ENCODE measurements around the gene ATP9A. TPM values are rescaled to one million over a fixed set of nuclear protein-coding genes. Genes with fewer than 3 reads are reported as not detected.
A peak's percentile ranks its signal among the peaks of the same experiment; 100 is the strongest.
"Not testable (repeated sequence)": the region's sequence is repeated elsewhere in the genome, so short reads cannot be mapped to it uniquely, and the experiment has no call there.

The ATP9A gene
- total RNA-seq, 1 experiment from 2014 or later = 31.3 TPM

- CTCF ChIA-PET = interaction anchor here (0.6 kb wide), 2 partner anchors 10 to 53 kb away, joined by 3 to 4 read pairs; no protein-coding TSS in a partner anchor
These were observed 120.3 kb downstream of the ATP9A start for GRCh38 chr20:51647674-51648570.

GRCh38 chr20:51643810-51644209, 124.4 kb downstream of the ATP9A start:
- intact Hi-C loops (cut with micrococcal nuclease); H3K9ac ChIP-seq (ENCODE audit: low read length); ATAC-seq; DNase-seq; H3K4me2 ChIP-seq (ENCODE audit: low read length); H3K27me3 ChIP-seq (ENCODE audit: low read length); H3K79me2 ChIP-seq (ENCODE audit: low read length); BruUV-seq (replicated peaks); H2AFZ ChIP-seq (ENCODE audit: low read length); H3K9me3 ChIP-seq (ENCODE audit: low read length); H3K9me2 ChIP-seq (replicated peaks; ENCODE audit: low read length); H4K20me1 ChIP-seq (ENCODE audit: low read length); H3K36me3 ChIP-seq (ENCODE audit: low read depth, low read length); H3K4me3 ChIP-seq (ENCODE audit: low read length); H3F3A ChIP-seq (ENCODE audit: low read length, unreplicated experiment); H3K27ac ChIP-seq (ENCODE audit: low read length): not testable (repeated sequence)
- ChIA-PET CTCF (interaction anchor here (0.6 kb wide), 2 partner anchors 62 to 157 kb away, joined by 3 read pairs; no protein-coding TSS in a partner anchor), POLR2A (ENCODE audit: unreplicated experiment) (interaction anchor here (0.6 kb wide), 1 partner anchor 53 kb away, joined by 4 read pairs; no protein-coding TSS in a partner anchor)
- H3K4me1 ChIP-seq (ENCODE audit: insufficient read depth, low read length) = peaks cover 15% of the 10 kb centered on the region

More at GRCh38 chr20:51647674-51648570, 120.3 kb downstream of the ATP9A start:
- Histone ChIP-seq H3K27ac (ENCODE audit: low read length) (no peak overlapping the region), H3K79me2 (ENCODE audit: low read length) (no peaks in the 10 kb centered on the region), H3K9me3 (ENCODE audit: low read length) (no peaks in the 10 kb centered on the region), H3K27me3 (ENCODE audit: low read length) (no peaks in the 10 kb centered on the region), H4K20me1 (ENCODE audit: low read length) (no peaks in the 10 kb centered on the region), H3K4me3 (ENCODE audit: low read length) (no peak overlapping the region), H3F3A (ENCODE audit: low read length, unreplicated experiment) (no peaks in the 10 kb centered on the region), H3K9me2 (replicated peaks; ENCODE audit: low read length) (no peaks in the 10 kb centered on the region), H3K9ac (ENCODE audit: low read length) (no peak overlapping the region), H2AFZ (ENCODE audit: low read length) (no peak overlapping the region), H3K4me1 (ENCODE audit: insufficient read depth, low read length) (peaks cover 19% of the 10 kb centered on the region), H3K4me2 (ENCODE audit: low read length) (no peak overlapping the region), H3K36me3 (ENCODE audit: low read depth, low read length) (peaks cover 3% of the 10 kb centered on the region; the same call in 1 of the 2 replicates)
- intact Hi-C loops (cut with micrococcal nuclease) = no loop called here
- BruUV-seq (replicated peaks) = no TSS peak
- no peak for TF ChIP-seq CTCF (conservative IDR thresholded peaks at IDR 0.05; ENCODE audit: low read depth, low read length)
- no peak for TF ChIP-seq EZH2phosphoT487 (IDR thresholded peaks at IDR 0.05; ENCODE audit: borderline replicate concordance, low read length)
- TF ChIP-seq EZH2 (IDR thresholded peaks at IDR 0.05; ENCODE audit: low read length, unreplicated experiment) = no peak
- no peak for DNase-seq
- POLR2A ChIA-PET (ENCODE audit: unreplicated experiment) = no interaction called here
- ATAC-seq = no peak

- DNase-seq (no peak), ATAC-seq (no peak)
- H4K20me1 ChIP-seq (ENCODE audit: low read length) = no peaks in the 10 kb centered on the region
- no peaks in the 10 kb centered on the region for H3K27me3 ChIP-seq (ENCODE audit: low read length)
- POLR2A ChIA-PET (ENCODE audit: unreplicated experiment) = interaction anchor here (0.7 kb wide), 1 partner anchor 22 kb away, joined by 3 read pairs; no protein-coding TSS in a partner anchor
- CTCF ChIA-PET = interaction anchor here (0.6 to 1.1 kb wide), 3 partner anchors 63 to 157 kb away, joined by 3 to 5 read pairs (median 3); no protein-coding TSS in a partner anchor
- no peak overlapping the region for H3K9ac ChIP-seq (ENCODE audit: low read length)
- H3K79me2 ChIP-seq (ENCODE audit: low read length) = no peaks in the 10 kb centered on the region
- no peaks in the 10 kb centered on the region for H3F3A ChIP-seq (ENCODE audit: low read length, unreplicated experiment)
- no peaks in the 10 kb centered on the region for H3K36me3 ChIP-seq (ENCODE audit: low read depth, low read length)
- TF ChIP-seq CTCF (conservative IDR thresholded peaks at IDR 0.05; ENCODE audit: low read depth, low read length) (no peak), EZH2phosphoT487 (IDR thresholded peaks at IDR 0.05; ENCODE audit: borderline replicate concordance, low read length) (no peak), EZH2 (IDR thresholded peaks at IDR 0.05; ENCODE audit: low read length, unreplicated experiment) (no peak)
- peaks cover 17% of the 10 kb centered on the region for H3K4me1 ChIP-seq (ENCODE audit: insufficient read depth, low read length)
- no peak overlapping the region for H2AFZ ChIP-seq (ENCODE audit: low read length)
- intact Hi-C loops (cut with micrococcal nuclease) = no loop called here
- no peaks in the 10 kb centered on the region for H3K9me2 ChIP-seq (replicated peaks; ENCODE audit: low read length)
- H3K4me2 ChIP-seq (ENCODE audit: low read length) = no peak overlapping the region
- no TSS peak for BruUV-seq (replicated peaks)
- no peaks in the 10 kb centered on the region for H3K9me3 ChIP-seq (ENCODE audit: low read length)
- no peak overlapping the region for H3K4me3 ChIP-seq (ENCODE audit: low read length)
- H3K27ac ChIP-seq (ENCODE audit: low read length) = peak overlapping the region; percentile 12
These were observed 124.8 kb downstream of the ATP9A start for GRCh38 chr20:51643390-51643789.

Data from PC-3 (cell line).